ENCODE data around the gene TTLL7.
"Not testable (repeated sequence)": the region's sequence is repeated elsewhere in the genome, so short reads cannot be mapped to it uniquely, and the experiment has no call there.

TTLL7 gene

DNA sequence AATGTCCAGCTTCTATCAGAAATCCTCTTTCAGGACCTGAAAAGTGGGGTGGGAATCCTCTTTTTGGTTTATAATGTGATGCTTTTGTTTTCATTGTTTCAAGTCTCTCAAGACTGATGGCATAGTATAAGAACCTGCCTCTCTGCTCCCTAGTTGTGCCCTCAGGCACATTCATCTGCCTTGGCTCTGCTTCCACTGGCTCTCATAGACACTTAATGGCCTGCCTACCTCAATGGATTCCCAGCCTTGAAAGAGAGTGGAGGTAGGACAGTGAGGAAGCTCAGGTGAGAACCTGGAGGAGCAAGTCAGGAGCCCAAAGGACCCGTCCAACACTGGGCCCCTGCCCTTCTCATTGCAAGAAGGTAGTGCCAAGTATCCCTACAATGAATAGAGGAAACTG lies 4.8 kb downstream of the TTLL7 start:
- DNase-seq: no peak

DNA sequence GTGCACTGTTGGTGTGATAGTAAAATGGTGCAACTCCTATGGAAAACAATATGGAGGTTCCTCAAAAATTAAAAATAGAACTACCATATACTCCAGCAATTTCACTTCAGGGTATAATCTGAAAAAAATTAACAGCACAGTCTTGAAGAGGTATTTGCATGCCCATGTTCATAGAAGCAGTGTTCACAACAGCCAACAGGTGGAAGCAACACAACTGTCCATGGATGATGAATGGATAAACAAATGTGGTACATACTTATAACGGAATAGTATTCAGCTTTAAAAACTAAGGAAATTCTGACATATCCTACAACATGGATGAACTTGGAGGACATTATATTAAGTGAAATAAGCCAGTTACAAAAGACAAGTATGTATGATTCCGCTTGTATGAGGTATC lies 8.2 kb downstream of the TTLL7 start:
- DNase-seq: no peak

GRCh38 chr1:83985048-83985447 lies 13.9 kb downstream of the TTLL7 start:
- DNase-seq: no peak

DNA sequence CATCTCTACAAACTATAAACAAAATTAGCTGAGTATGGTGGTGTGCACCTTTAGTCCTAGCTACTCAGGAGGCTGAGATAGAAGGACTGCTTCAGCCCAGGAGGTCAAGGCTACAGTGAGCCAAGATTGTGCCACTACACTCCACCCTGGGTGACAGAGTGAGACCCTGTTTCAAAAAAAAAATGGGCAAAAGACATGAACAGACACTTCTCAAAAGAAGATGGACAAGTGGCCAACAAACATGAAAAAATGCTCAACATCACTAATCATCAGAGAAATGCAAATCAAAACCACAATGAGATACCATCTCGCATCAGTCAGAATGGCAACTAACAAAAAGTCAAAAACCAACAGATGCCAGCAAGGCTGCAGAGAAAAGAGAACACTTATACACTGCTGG lies 15.0 kb downstream of the TTLL7 start:
- not testable (repeated sequence) for DNase-seq

DNA sequence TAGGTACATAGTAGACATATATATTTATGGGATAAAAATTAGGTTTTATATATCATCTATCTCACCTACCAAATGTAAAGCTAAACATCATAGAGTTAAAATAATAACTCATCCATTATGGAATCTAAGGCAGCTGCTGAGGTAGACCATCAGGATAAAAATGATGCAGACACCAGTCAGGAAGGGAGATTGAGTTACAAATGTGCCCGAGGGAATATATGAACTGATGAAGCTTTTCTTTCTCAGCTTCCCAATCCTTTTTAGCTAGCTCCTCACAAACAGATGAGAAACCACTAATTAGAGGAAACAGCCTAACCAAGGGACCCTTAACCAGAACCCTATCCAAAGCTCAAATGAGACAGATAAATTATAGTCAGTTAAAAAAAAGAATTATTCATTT lies 20.9 kb downstream of the TTLL7 start:
- DNase-seq: no peak

DNA sequence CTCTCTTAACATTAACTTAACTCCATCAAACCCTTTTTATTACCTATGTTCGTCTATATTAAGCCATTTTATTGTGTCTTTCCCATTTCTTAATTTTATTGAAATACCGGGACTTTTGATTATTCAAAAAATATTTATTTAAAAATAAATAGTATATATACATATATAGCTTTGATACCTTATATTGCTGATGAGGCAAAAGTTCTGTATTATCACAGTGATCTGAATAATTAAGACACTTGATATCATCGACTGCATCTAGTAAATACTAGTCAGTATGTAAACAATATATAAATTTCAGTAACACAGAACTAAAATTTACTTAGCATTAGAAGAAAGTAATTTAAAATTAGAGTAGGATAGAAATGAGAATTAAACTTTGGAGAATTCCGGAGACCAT lies 22.0 kb downstream of the TTLL7 start:
- DNase-seq: no peak

DNA sequence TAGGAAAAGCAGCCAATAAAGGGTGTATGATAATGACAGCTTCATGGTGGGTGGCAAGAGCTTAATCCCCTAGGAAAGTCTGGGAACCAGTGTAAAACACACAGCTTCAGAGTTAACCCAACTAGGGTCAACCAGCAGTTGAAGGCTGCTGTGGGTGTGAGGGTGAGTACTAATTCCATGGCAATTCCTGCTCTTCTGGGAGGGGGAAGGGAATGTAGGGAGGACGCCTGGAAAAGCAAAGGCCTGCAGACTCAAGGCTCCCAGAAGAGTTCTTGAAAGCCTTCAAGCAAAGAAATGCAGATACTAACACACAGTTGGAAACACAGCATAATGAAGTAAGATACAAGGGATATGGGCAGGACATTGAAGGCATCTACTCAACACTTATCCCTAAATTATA lies 28.1 kb downstream of the TTLL7 start:
- DNase-seq: no peak

GRCh38 chr1:83970114-83970513 lies 28.8 kb downstream of the TTLL7 start:
- no peak for DNase-seq

- no peak for DNase-seq
These were observed 31.6 kb downstream of the TTLL7 start for GRCh38 chr1:83967336-83967735.

DNA sequence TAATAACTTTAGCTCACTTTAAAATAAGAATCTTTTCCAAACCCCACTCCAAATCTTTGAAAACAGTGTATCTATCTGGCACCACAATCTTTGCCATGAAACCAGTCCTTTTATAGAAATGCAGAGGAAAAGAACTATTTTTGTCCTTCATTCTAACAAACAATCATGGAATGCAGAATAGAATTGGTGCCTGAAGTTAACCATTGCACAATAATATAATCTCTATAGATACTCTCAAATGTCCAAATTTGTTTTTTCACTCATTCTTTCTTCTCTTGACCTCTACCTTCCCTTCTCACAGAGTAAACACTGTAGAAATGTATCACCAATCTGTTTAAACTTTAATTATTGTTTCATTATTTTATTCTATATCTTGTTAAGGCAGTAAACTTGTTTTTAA lies 34.8 kb downstream of the TTLL7 start:
- no peak for DNase-seq

- DNase-seq: no peak
These were observed 37.2 kb downstream of the TTLL7 start for GRCh38 chr1:83961571-83962295.

DNA sequence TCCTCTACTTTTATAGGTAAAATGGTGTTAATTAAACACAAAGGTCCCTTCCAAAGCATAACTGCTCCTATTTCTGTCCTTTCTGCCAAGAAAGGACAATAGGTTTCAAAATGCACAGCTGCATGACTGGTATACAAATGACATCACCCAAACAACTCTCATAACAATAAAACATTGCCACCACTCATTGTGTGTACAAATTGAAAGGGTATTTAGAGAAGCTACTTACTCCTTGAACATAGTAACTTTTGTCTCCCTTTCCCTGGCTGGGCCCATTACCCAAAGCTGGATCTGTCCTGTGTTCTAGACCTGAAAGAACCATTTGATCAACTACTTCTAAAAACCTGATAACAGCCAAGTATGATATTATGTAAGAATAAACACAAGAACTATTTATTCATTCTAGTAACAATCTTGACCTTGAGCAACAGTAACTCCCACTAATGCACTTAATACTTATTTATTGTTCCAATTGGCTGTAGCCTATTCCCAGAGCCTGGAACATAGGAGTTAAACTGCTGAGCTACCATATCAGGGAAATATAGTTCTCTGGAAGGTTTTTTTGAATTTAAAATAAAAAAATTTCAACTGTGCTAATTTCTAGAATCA lies 38.2 kb downstream of the TTLL7 start:
- no peak for DNase-seq

- no peak for DNase-seq
These were observed 39.0 kb downstream of the TTLL7 start for GRCh38 chr1:83959824-83960498.

DNA sequence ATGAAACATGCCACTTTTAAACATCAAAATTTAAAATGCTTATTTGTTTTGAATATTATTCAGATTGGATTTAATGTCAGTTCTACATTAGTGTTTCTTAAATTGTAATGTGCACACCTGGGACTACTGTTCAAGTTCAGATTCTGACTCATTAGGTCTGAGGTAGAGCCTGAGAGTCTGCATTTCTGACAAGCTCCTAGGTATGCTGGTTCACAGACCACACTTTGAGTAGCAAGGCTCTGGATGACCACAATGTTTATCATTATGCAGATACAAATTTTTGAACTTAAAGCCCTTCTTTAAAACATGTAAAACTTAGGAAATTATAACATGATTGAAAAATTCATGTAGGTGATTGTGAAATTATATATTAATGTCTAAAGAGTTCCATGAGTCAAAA lies 40.2 kb downstream of the TTLL7 start:
- no peak for DNase-seq

- DNase-seq: no peak
These were observed 44.6 kb downstream of the TTLL7 start for GRCh38 chr1:83954166-83954823.

DNA sequence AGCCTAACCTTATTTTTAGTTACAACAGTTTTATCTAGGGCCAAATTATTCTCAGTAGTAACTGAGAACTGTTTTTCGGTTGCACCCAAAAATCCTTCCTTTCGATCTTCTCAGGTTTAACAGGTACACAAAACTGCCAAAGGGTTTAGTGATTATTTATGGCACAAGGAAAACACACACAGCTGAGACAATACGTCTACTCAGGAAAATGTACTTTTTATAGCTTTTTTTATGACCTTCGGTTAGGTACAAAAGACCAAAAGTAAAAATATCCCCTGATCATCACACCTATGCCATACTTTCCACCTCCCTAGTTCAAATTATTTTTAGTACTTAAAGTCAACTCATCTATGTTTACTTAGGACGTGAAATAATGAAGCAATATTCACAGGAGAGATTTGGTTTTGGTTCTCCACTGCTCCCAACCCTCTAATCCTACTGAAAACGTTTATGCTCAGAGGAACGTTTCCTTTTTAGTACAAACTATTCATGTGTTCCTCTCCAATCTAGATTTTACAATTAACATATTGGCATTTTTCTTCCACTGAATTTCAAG lies 48.7 kb downstream of the TTLL7 start:
- no peak for DNase-seq

DNA sequence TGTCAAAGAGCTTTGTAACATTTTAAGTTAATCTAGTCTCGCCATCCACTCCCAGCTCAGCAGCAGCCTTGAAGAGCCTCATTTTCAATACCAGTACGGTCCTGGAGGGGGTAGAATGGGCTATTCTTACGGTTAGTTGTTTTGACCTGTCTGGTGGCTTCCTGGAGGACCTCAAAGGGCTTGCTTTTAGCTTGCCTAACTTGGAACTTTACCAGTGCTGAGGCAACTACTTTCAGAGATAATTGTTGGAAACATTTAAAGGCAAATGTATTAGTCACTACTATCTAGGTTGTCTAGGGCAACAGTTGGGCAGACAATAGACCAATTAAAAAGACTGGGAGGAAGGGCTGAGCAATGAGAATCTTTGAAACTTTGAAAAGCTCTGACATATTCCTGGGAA lies 56.0 kb downstream of the TTLL7 start:
- DNase-seq: no peak

- DNase-seq: no peak
These were observed 64.4 kb downstream of the TTLL7 start for GRCh38 chr1:83934550-83934949.

DNA sequence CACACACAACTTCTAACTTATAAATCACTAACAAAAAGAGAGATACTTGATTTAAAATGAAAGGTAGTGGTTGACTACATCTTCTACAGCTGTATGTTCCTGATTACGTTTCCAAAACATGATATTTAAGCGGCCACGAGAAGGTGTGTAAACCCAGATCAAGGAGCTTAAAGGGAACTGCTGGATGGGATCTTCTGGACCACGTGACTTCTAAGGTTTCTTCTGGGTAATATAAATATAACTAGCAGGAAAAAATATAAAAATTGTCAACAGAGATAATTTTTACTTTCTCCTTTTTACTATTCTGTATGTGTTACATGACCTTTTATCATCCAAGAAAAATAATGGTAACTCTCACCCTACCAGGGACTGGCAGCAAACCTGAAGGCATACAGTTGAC lies 66.2 kb downstream of the TTLL7 start:
- DNase-seq: no peak

GRCh38 chr1:83932281-83932680 lies 66.7 kb downstream of the TTLL7 start:
- DNase-seq: no peak

- peak in 1 of 2 donors; percentile 59 for DNase-seq
These were observed 67.2 kb downstream of the TTLL7 start for GRCh38 chr1:83931658-83932253.

GRCh38 chr1:83929184-83929583 lies 69.7 kb downstream of the TTLL7 start:
- no peak for DNase-seq

- no peak for DNase-seq
These were observed 70.5 kb downstream of the TTLL7 start for GRCh38 chr1:83928396-83928795.
